Right lobe of liver (tissue), 4 donors: ENCODE results near the gene TMEM11.

Experiments used
- POLR2A ChIP-seq: fragments of 450-650 bp; IDR thresholded peaks from one replicate; pipeline ENCODE4 v1.6.1; 2017; ENCODE audit warnings: antibody characterized with exemption, mild to moderate bottlenecking
- TF ChIP-seq, protein P1 (sequence below), 4 donors: fragments of 200-600 bp in 3 of 4; fragments of 450-650 bp in 1 of 4; IDR thresholded peaks; one replicate each; pipeline versions ENCODE4 v1.5.1 to v1.8.0; 2016 to 2022; ENCODE audit warnings: antibody characterized with exemption in 4 of 4, mild to moderate bottlenecking in 2 of 4
- donor health status: DM: no; HTN: no; CAD: no.
- donor health status: DM: no; HTN: no; CAD: no.
- donor health status: DM: no; HTN: yes; CAD: no.

DNA sequence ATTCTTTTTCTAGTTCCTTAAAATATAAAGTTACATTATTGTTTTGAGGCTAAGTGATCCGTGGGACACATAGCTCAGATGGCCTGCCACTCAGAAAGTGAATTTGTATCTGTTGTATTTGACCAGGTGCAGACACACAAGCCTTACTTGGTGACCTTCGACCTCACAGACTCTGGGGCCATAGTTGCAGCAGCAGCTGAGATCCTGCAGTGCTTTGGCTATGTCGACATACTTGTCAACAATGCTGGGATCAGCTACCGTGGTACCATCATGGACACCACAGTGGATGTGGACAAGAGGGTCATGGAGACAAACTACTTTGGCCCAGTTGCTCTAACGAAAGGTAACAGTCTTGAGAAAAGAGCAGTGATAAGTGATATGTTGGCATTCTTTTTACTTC lies 30.5 kb downstream of the TMEM11 start:
- TF ChIP-seq, protein P1, sequence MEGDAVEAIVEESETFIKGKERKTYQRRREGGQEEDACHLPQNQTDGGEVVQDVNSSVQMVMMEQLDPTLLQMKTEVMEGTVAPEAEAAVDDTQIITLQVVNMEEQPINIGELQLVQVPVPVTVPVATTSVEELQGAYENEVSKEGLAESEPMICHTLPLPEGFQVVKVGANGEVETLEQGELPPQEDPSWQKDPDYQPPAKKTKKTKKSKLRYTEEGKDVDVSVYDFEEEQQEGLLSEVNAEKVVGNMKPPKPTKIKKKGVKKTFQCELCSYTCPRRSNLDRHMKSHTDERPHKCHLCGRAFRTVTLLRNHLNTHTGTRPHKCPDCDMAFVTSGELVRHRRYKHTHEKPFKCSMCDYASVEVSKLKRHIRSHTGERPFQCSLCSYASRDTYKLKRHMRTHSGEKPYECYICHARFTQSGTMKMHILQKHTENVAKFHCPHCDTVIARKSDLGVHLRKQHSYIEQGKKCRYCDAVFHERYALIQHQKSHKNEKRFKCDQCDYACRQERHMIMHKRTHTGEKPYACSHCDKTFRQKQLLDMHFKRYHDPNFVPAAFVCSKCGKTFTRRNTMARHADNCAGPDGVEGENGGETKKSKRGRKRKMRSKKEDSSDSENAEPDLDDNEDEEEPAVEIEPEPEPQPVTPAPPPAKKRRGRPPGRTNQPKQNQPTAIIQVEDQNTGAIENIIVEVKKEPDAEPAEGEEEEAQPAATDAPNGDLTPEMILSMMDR (IDR thresholded peaks at IDR 0.05): no peak
- TF ChIP-seq POLR2A: no peak
